NB4 (cell line): ENCODE results near the gene TNFRSF25.

ENCODE experiments used
- DNase-seq: peaks from one replicate; pipeline ENCODE4 v3.0.0; 2010; ENCODE audit warnings: low read depth
- H3K4me3 ChIP-seq: one replicate; pipeline ENCODE4 v1.5.1; 2011; ENCODE audit warnings: mild to moderate bottlenecking, low read depth, low read length, moderate library complexity
- CTCF ChIP-seq: IDR thresholded peaks from one replicate; pipeline ENCODE4 v1.5.1; 2012; ENCODE audit warnings: low read depth, low read length
- MAX ChIP-seq: IDR thresholded peaks from 2 replicates; pipeline ENCODE4 v1.6.1; 2011; ENCODE audit warnings: low read depth, low read length
- MYC ChIP-seq: IDR thresholded peaks from 2 replicates; pipeline ENCODE4 v1.6.1; 2011; ENCODE audit warnings: low read depth, low read length
- POLR2A ChIP-seq: IDR thresholded peaks from 2 replicates; pipeline ENCODE4 v1.6.1; 2011; ENCODE audit warnings: mild to moderate bottlenecking; ENCODE audit not compliant: insufficient read length; ENCODE audit errors: extremely low read depth

TNFRSF25 gene

DNA sequence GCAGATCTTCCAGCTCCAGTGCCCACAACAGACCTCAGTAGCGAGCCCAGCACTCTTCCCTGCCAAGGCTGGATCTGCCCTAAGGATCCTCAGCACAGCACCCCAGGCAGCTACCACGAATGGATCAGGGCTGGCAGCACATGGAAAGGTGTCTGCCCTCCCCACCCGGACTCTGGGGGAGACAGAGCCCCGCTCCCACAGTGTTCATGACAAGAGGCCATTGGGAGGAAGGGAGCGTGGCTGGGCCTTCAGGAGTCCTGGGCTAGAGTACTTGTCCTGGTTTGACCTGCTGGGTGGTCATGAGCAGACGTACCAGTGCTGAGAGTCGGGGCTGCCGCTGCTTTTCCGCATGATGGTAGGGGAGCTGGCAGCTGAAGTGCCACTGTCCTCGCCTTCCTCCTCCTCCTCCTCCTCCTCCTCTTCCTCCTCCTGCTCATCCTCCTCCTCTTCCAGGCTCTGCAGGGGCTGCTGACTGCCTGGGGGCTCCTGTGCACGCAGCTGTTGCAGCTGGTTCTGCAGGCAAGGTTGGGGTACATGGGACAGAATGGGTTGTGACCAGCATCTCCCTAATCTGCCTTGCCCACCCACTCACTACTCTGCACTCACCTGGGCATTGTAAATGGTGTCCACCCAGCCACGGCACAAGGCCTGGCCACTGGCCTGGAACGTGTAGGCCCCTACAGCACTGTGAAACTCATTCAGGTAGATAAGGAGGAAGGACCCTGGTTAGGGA is 2.9 kb upstream of the TNFRSF25 start:
- no peak for TF ChIP-seq CTCF
- TF ChIP-seq MYC = no peak
- TF ChIP-seq POLR2A = no peak
- no peak for TF ChIP-seq MAX
- H3K4me3 ChIP-seq = no peak overlapping the region
- DNase-seq = no peak

GRCh38 chr1:6467744-6468688 is 2.0 kb upstream of the TNFRSF25 start:
- no peak for DNase-seq
- no peak overlapping the region for H3K4me3 ChIP-seq
- TF ChIP-seq MAX (no peak), CTCF (no peak), MYC (no peak), POLR2A (no peak)

DNA sequence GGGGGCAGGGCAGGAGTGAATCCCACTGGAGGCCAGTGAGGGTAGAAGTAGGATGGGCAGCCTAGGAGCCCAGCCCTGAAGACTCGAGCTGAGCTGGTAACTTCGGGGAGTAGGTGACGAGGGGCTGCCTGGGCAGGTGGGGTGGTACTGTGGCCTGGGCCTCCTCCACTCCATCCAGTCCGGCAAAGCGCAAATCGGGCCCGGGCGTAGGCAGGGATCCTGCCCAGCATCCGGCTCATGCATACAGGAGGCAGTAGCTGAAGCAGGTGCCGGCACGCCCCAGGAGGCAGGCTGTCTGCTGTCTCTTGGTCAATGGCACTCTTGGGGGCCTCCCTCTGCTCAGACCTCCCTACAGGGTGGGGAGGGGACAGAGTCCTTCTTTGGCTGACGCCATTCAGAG is 1.3 kb upstream of the TNFRSF25 start:
- TF ChIP-seq POLR2A (no peak), MAX (no peak), MYC (no peak), CTCF (no peak)
- DNase-seq = no peak
- no peak overlapping the region for H3K4me3 ChIP-seq

GRCh38 chr1:6466751-6467150 is 778 bp upstream of the TNFRSF25 start:
- DNase-seq = no peak
- TF ChIP-seq POLR2A (no peak), MYC (no peak), MAX (no peak), CTCF (no peak)
- no peak overlapping the region for H3K4me3 ChIP-seq

- no peak for DNase-seq
- TF ChIP-seq CTCF (no peak), MYC (no peak), POLR2A (no peak), MAX (no peak)
- H3K4me3 ChIP-seq = no peak overlapping the region
Observed at GRCh38 chr1:6465461-6466005, 440 bp downstream of the TNFRSF25 start.
